GM19099 (cell line): ENCODE results near the gene FDXR.

Source experiments
- POLR2A ChIP-seq: IDR thresholded peaks from 3 replicates; pipeline ENCODE4 v1.6.1; 2011; ENCODE audit warnings: low read depth; ENCODE audit not compliant: insufficient read length; ENCODE audit errors: extremely low read depth

Gene FDXR

DNA sequence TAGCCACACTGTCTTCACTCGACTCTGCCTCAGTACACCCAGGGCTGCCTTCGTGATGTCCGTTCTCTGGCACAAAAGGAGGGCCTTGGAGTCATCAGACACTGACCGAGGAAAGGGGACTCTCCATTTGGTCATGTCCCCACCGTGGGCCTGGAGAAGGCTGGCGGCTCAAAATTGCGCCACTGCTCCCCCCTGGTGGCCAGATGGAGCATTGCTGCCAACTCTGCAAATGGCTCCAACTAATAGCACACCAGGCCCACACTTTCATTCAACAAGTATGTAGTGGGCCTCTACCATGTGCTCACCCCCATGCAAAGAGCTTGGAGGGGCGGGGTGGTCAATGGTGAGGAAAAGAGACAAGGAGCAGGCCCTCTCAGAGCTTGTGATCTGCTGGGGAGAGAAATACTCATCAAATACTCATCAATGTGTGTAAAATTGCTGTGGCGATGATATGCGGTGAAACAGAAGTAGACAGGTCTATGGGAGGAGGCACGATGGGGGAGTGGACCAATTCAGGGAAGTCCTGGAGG is 7.9 kb downstream of the FDXR start:
- TF ChIP-seq POLR2A: no peak

DNA sequence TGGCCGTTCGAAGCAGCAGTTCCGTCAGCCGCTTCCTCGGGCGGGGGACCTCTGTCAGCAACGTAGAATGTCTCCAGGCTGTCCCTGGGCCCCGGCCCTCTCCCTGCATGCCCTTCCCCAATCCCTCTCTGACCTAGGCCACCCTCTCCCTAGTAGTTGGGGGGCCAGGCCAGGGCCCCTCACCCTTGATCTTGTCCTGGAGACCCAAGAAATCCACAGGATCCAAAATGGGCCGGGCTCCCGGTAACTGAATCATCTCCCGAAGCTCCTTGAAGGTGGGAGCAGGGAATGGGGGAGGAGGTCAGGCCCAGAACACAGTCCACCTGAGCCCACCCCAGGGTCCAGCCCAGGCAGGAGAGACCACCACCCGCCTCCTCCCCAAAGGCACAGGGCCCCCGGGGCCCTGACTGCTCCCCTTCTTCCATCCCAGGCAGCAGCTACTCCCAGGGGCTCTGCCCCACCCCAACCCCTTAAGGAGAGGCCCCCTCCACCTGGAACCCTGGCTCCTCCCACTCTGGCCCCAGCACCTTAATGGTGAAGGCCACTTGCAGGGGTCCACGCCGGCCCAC is 8.4 kb downstream of the FDXR start:
- TF ChIP-seq POLR2A: no peak

DNA sequence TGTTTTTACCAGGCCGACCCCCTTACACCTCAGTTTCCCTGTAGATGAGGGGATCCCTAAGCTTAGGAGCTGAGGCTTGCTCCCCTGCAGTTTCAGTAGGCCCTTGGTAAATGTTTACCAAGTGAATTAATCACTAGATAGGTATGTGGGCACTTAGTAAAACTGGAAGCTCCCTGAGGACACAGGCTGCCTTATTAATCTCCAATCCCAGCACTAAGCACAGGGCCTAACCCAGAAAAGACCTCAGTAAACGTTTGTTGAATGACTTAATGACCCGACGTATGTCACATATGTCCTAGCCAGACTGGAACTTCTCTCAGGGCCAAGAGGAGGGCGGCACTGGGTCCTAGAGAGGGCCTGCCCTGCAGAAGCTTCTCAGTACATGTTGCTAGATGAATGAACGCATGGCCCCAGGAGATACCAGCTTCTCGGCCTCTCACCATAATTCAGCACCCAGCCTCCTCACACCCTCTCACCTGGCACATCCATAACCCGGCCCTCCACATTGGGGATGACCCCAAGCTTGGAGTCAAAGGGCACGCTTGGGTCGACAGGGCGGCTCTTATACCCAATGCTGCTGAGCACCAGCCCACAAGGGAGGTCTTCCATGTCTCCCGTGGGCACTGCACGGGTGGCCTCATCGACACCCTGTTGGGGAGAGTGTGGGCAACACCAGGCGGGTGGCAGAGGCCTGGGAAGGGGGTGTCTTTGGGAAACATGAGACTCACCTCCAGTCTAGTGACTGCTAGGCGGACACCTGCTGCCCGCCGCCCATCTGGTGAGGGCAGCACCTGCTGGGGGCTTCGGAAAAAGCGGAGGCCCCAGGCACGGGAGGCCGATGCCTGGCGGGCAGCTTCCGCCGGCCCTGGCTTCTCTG is 9.1 kb downstream of the FDXR start:
- TF ChIP-seq POLR2A: no peak

DNA sequence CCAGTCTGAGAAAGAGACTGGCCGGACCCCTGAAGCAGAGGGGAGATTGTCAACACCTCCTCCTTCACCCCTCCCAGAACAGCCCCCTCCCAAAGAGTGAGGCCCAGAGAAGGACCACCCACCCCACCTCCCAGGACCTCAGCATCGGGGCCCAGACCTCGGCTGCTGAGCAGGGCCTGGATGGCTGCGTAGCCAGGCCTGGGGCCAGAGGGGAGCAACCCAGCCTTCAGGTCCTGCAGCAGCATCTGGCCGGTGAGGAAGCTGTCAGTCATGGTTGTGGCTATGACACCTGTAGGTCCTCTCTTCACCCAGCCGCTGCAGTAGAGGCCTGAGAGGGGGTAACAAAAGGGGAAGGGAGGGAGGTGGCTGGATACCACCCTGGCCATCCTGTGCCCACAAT is 9.9 kb downstream of the FDXR start:
- TF ChIP-seq POLR2A: no peak

DNA sequence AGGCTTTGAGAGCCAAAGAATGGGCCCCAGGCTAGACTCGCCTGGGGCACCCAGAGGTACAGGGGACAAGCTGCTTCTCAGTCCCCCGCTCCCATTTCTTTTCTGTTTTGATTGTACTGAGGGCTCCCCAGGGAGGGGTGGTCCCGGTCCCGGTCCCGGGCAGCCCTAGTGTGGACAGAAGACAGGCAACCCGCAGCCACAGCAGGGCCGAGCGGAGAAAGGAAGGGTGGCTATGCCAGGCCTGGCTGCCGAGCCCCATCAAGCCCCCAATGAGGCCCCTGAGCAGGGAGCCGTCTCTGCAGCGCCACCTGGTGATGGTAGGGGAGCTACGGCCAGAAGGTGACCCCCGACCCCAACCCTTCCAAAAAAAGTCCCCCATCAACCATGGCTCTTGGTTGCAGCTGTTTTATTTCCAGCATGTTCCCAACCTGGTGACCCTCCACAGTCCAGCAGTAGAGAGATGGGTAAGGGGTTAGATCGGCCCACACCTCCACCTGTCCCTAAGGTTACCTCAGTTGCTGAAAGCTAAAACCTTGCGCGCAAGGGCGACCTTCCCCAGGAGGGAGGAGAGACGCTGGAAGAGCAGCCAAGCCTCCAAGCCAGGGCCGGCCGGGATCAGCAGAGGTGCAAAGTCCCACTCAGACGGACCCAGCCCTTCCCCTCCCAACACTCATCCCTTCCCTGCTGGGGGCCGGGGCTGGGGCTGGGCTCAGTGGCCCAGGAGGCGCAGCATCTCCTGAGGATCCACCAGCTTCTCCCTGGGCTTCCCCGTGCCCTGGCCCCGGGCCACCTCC is 10.5 kb downstream of the FDXR start:
- TF ChIP-seq POLR2A: no peak

DNA sequence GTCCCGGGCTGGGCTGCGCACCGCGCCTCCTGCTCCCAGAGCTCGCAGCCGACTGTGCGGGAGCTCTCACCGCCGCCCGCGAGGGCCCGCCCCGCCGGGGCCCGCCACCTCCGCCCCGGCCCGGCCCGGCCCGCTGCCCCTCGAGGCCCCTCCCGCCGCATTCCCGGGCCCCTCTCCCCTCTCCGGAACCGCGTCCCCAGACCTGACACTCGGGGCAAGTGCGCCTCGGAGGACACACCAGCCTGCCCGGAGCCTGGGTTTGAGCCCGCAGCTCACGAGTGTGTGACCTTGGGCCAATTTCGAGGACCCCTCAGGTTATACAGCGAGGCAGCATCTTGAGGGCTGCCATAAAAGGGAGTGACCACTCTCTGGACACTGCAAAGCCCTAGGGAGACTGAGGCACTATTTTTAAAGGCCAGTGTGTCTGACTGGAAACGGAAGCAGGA is 11.1 kb downstream of the FDXR start:
- TF ChIP-seq POLR2A: no peak

DNA sequence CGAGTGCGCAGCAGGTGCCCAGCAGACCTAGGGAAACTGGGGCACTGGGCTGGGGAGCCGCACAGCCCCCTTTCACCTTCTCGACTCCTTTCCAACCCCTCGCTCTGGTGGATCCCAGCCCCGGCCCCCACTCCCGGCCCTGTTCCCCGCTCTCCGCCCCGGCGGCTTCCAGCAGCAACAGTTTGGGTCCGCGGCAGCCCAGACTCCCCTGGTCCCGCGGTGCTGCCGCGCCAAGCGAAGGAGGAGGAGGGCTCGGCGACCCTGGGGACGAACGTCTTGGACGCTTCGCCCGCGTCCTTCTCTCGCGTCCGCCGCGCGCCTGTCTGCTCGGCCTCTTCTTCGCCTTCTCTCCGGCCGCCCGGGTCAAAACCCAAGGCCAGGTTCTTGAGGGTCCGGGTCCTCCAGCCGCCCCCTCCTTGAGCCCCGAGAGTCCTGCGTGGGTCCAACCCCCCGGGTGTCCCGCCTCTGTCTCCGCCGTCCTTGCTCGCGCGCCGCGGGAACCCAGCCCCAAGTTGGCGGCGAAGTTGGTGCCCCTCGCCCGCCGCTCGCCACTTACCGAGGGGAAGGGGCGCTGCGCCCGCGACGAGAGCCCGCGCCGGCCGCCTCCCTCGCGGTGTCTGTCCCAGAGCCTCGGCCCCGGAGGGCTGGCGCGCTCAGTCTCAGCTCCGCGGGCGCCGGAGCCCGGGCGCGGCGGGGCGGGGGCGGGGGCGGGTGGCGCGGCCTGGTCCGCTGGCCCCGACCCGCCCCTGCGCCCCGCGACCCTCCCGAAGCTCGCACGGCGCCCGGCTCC is 11.7 kb downstream of the FDXR start:
- no peak for TF ChIP-seq POLR2A

DNA sequence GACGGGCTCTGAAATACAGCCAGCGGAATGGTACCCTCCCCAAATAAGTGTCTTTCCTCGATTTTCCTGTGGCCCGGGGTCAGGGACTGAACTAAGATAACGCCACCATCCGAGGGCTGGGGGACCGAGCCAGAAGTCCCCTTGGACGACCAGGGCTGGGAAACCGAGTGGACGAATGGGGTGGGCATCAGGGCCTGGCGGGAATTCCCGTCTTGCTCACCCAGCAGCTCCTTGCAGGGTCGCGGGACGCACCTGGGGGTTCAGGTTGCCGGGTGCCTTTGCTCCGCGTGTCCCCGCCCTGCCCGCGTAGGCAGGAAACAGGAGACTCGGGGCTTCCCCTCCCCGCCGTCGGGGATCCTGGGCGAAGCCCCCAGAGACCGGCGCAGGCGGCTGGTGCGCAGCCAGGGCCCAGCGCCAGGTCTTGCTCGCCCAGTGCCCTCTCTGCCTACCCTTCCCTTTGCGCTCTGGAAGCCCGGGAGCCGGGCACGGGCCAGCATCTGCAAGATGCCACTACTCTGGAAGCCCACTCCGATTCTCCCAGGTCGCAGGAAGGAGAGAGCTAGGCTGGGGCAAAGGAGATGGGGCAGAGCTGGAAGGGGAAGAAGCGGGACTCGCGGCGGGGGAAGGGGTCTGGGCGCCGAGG is 12.4 kb downstream of the FDXR start:
- TF ChIP-seq POLR2A: no peak

DNA sequence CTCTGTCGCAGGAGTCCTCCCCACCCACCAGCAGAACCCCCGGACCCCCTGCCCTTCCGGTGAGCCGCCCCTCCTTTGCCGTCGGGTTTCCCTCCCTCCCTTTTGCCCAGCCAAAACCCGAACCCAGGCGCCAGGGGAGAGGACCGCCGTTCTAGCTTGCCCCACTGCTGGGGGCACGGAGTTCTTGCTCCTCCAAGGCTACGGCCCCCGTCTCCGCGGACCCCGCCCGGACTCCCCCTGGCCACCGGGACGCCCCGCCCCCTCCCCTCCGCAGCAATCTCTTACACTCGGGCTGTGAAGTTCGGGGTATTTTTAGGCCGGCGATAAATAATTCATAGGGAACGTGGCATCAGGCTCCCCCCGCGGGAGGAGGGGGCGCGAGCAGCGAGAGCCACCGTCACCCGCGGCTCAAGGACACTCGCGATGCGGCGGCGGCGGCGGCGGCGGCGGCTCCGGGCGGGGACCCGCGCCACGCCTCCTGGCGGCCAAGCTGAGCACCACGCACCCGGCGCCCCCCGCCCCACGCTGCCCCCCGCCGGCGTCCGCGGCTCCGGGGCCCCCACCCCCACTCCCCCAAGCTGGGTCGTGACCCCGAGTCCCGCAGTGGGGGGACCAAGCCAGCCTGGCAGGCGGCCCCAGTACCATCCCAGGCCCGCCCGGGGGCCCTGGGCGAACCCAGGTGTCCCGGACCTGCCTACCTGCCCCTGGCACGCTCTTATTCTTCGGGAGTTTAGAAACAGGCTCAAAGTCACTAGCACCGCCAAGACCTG is 13.2 kb downstream of the FDXR start, which contains the start of gene GRIN2C:
GRIN2C (minus strand) TSS at position 427 of the 770 bp plus-strand sequence. CDS start 4,793 bp downstream, outside the sequence.
- no peak for TF ChIP-seq POLR2A

DNA sequence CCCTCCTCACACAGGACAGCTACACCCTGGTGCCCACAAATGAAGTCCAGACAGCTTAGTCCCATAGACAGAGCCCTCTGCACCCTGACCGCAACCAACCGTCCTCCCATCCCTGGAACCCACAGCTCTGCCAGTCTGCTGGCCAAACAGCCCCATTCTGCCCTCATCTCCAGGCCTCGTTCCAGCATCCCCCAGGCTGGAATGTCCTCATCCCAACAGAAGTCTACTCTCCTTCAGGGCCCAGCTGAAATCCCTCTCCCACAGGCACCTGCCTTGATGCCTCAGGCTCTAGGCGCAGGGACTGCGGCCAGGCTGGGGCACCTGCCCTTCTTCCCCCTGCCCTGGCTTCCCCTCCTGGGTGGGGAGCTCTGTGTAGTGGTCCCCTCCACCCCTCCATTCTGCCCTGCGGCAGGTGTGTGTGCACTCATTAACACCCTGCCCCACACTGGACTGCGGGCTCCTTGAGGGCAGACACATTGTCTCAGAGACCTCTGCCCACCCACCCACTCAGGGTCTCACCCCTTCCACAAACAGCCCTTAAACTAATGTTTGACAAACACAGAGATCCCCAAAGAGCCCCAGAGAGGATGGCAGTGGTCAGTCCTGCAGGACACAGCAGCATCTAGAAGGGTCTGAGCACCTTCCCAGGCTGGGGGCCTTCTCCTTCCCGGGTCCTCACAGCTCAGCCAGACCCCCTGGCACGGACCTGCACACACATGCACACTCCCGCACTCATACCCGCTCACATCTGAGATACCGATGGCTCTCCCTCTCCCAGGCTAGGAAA is 13.9 kb downstream of the FDXR start:
- TF ChIP-seq POLR2A: no peak

DNA sequence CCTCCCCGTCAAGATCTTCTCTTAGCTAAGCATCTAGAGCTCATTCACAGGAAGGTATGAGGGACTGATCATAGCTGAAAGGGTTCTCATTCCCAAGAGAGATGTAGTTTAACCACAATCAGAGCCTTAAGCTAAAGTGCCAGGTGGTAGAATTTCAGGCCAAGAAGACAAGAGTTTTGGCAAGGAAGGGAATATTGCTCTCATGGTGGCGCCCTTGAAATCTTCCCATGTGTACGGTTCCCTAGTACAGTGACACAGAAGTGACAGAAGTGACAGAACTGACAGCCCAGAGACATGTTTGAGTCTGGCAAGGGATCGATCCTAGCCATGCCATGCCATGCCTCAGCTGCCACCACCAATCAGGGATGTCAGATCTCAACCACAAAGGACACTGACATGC is 15.6 kb downstream of the FDXR start:
- no peak for TF ChIP-seq POLR2A

DNA sequence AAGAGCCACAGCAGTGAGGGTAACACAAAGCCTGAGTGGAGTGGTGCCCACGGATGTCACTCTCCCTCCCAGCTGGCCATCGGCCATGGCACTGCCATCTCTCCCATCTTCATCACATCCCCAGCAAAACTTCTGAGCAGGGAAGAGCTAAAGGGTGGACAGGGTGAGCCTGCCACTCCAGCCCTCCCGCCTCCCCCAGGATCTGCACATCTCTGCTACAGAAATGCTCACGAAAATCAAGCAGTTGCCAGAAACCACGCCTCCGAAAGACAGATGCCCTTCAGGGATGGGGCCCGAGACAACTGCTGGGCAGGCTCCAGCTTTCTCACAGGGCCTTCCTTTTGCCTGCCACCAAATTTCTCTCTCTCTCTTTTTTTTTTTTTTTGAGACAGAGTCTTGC is 16.7 kb downstream of the FDXR start:
- no peak for TF ChIP-seq POLR2A

DNA sequence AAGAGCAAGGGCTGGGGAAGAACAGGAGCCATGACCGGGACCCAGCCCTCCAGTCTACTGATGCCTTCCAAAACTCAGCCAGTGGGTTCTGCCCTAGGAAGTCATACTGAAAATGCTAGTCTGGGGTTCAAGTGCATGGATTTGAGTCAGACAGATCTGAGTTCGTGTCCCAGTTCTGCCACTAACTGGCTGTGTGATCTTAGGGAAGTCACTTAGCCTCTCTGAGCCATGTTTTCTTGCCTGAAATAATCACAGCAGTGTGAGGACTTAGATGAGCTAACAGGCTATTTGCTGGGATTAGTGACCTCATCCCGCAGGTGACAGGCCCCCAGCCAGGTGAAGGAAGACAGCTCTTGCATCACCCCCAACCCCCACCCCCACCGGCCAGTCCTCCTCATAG is 17.5 kb downstream of the FDXR start:
- no peak for TF ChIP-seq POLR2A

DNA sequence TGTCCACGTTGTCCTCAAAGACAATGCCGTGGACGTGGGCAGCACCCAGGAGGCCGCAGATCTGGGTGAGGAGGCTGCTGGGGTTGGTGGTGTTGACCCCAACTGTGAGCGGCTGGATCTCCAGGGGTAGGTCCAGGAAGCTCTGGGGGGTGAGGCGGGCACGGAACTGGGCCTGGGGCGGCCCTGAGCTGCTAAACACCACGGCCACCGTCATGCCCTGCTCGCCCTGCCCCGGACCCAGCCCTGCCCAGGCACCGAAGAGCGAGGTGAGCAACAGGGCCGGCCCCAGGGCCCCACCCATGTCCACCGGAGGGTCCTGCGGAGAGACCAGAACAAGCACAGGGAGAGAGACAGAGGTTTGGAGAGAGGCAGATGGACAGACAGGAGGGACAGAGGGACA is 18.0 kb downstream of the FDXR start:
- TF ChIP-seq POLR2A: no peak
